IMR-90 (cell line): ENCODE measurements around the gene FAM53B.

Source experiments
- BHLHE40 ChIP-seq: fragments of 150-350 bp; IDR thresholded peaks from 2 replicates; pipeline ENCODE4 v1.6.1; 2016; ENCODE audit warnings: mild to moderate bottlenecking, low read depth, low read length
- CEBPB ChIP-seq: IDR thresholded peaks from 2 replicates; pipeline ENCODE4 v1.6.1; 2012; ENCODE audit warnings: low read depth, low read length, improper control_type of control experiment
- FOS ChIP-seq: fragments of 150-350 bp; IDR thresholded peaks from 2 replicates; pipeline ENCODE4 v1.6.1; 2016; ENCODE audit warnings: low read depth, low read length
- POLR2A ChIP-seq: IDR thresholded peaks from 2 replicates; pipeline ENCODE4 v1.6.1; 2012; ENCODE audit warnings: mild to moderate bottlenecking, low read depth, low read length
- RAD21 ChIP-seq: IDR thresholded peaks from 2 replicates; pipeline ENCODE4 v1.6.1; 2012; ENCODE audit warnings: low read length, improper control_type of control experiment
- RCOR1 ChIP-seq: IDR thresholded peaks from 2 replicates; pipeline ENCODE4 v1.6.1; 2012; ENCODE audit warnings: mild to moderate bottlenecking, low read length, improper control_type of control experiment; ENCODE audit not compliant: insufficient replicate concordance
- TF ChIP-seq, protein P1 (sequence below): conservative IDR thresholded peaks from 2 replicates; pipeline ENCODE4 v1.5.1; 2012; ENCODE audit warnings: mild to moderate bottlenecking, low read depth, low read length, improper control_type of control experiment

DNA sequence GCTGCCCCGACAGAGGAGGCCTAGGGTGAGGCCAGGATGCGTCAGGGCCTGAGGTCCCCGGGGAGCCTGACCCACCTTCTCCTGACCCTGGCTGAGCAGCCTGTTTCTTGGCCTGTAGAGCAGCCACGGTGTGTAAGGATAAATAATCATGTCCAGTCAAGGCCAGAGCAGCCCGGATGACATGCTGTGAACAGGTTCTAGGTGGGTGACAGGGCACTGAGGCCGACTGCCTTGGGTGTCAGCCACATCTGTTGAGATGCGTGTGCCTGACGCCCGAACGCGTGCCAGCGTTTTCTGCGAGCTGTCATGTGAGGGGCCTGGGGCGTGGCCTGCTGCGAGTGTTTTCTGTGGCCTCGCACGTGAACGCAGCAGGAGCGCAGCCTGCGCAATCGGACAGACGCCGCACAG lies 118.3 kb downstream of the FAM53B start:
- TF ChIP-seq, protein P1, sequence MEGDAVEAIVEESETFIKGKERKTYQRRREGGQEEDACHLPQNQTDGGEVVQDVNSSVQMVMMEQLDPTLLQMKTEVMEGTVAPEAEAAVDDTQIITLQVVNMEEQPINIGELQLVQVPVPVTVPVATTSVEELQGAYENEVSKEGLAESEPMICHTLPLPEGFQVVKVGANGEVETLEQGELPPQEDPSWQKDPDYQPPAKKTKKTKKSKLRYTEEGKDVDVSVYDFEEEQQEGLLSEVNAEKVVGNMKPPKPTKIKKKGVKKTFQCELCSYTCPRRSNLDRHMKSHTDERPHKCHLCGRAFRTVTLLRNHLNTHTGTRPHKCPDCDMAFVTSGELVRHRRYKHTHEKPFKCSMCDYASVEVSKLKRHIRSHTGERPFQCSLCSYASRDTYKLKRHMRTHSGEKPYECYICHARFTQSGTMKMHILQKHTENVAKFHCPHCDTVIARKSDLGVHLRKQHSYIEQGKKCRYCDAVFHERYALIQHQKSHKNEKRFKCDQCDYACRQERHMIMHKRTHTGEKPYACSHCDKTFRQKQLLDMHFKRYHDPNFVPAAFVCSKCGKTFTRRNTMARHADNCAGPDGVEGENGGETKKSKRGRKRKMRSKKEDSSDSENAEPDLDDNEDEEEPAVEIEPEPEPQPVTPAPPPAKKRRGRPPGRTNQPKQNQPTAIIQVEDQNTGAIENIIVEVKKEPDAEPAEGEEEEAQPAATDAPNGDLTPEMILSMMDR: no peak
- TF ChIP-seq RCOR1 (no peak), RAD21 (no peak), CEBPB (no peak), FOS (no peak), POLR2A (no peak), BHLHE40 (no peak)
